Germinal center (tissue), 1 donor: ENCODE data around the gene SNX6.
"Not testable (repeated sequence)": the region's sequence is repeated elsewhere in the genome, so short reads cannot be mapped to it uniquely, and the experiment has no call there.

Experiments used
- DNase-seq: peaks from one replicate; pipeline ENCODE4 v3.0.0; 2012; ENCODE audit warnings: mixed read lengths, low spot score

SNX6 gene

GRCh38 chr14:34629657-34630529, at the start of gene SNX6:
SNX6 (minus strand) TSS chr14:34630148; CDS start chr14:34630116, 32 bp downstream.
- DNase-seq = peak; percentile 98

GRCh38 chr14:34678735-34679134, 48.8 kb upstream of the SNX6 start:
- DNase-seq = no peak

GRCh38 chr14:34678306-34678705, 48.4 kb upstream of the SNX6 start:
- no peak for DNase-seq

- no peak for DNase-seq
Observed at GRCh38 chr14:34676516-34677211, 46.7 kb upstream of the SNX6 start.

GRCh38 chr14:34673702-34674101, 43.8 kb upstream of the SNX6 start:
- DNase-seq = no peak

- no peak for DNase-seq
Observed at GRCh38 chr14:34671716-34672115, 41.8 kb upstream of the SNX6 start.

- DNase-seq = no peak
Observed at GRCh38 chr14:34668111-34668510, 38.2 kb upstream of the SNX6 start.

GRCh38 chr14:34667007-34667406, 37.1 kb upstream of the SNX6 start:
- no peak for DNase-seq

GRCh38 chr14:34665785-34666435, 36.0 kb upstream of the SNX6 start:
- no peak for DNase-seq

GRCh38 chr14:34662561-34663088, 32.7 kb upstream of the SNX6 start:
- DNase-seq = no peak

GRCh38 chr14:34660796-34661195, 30.8 kb upstream of the SNX6 start:
- no peak for DNase-seq

- no peak for DNase-seq
Observed at GRCh38 chr14:34655959-34656358, 26.0 kb upstream of the SNX6 start.

- DNase-seq = not testable (repeated sequence)
Observed at GRCh38 chr14:34653073-34653472, 23.1 kb upstream of the SNX6 start.

- not testable (repeated sequence) for DNase-seq
Observed at GRCh38 chr14:34652348-34652747, 22.4 kb upstream of the SNX6 start.

GRCh38 chr14:34650786-34651584, 21.0 kb upstream of the SNX6 start:
- no peak for DNase-seq

GRCh38 chr14:34650006-34650405, 20.1 kb upstream of the SNX6 start:
- not testable (repeated sequence) for DNase-seq

GRCh38 chr14:34649344-34649743, 19.4 kb upstream of the SNX6 start:
- DNase-seq = no peak

- no peak for DNase-seq
Observed at GRCh38 chr14:34646570-34647255, 16.8 kb upstream of the SNX6 start.

GRCh38 chr14:34643361-34643760, 13.4 kb upstream of the SNX6 start:
- DNase-seq = no peak

GRCh38 chr14:34642595-34642994, 12.6 kb upstream of the SNX6 start:
- DNase-seq = no peak

- DNase-seq = no peak
Observed at GRCh38 chr14:34640826-34641225, 10.9 kb upstream of the SNX6 start.
